ENCODE data around the gene FKBP10. TPM values are rescaled to one million over a fixed set of nuclear protein-coding genes. Genes with fewer than 3 reads are reported as not detected.
"Not testable (repeated sequence)": the region's sequence is repeated elsewhere in the genome, so short reads cannot be mapped to it uniquely, and the experiment has no call there.

FKBP10 gene
- polyA plus RNA-seq, 2 of the 4 experiments (the other 2 are of a cell fraction), result 109 to 119 TPM

DNA sequence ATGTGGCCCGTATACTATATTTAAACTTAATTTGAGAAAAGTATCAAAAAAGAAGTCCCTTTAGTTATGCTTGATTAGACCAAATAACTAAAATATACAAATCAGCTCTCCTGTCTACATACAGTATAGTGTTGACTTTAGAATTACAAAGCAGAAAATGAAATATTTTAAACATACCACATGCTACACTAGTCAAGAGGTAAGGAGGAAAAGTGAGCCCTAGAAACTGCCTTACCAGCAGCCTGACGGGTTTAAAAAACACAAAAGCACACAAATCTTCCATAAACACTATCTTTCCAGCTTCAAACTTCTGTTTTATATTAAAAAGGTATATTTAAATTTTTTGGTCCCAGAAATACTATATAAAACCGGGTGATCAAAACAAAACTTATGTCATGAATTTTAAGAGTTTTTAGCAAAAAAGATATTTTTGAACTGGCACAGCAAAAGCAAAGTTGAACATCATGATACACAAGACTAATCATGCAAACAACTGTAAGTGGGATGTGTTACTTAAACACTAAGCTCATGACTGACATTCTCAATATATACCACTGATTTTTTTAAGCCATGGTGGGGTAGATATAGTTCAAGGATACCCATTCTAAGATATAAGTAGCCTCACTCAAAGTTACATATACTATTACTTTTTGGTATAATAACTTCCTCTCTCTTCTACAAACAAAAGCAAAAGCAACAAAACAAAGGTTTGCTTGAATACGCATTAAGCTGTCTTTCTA is 36.6 kb downstream of the FKBP10 start:
- Histone ChIP-seq H3K4me2 (no peak overlapping the region), H3K4me1 (peaks cover 12% of the 10 kb centered on the region; the same call in 2 of the 3 replicates), H3K27ac (no peak overlapping the region), H3K4me3 (no peak overlapping the region), H3K9me3 (no peaks in the 10 kb centered on the region)
- WGBS (ENCODE audit: missing lambda C conversion rate), result 72% methylated on average over 4 of the region's 4 CpGs
- CTCF ChIA-PET, result interaction anchor here (1.3 to 5.6 kb wide), 5 partner anchors 15 to 153 kb away, joined by 3 to 25 read pairs (median 6); partner anchors contain the start of genes KLHL11 and P3H4
- ATAC-seq (no peak), DNase-seq (ENCODE audit: low read depth in 1 of 2, low spot score in 1 of 2) (no peak), FAIRE-seq (peak; percentile 46)
- POLR2A ChIA-PET, result interaction anchor here (0.8 to 1.3 kb wide), 3 partner anchors 15 to 17 kb away, joined by 3 to 4 read pairs (median 3); no protein-coding TSS in a partner anchor
- TF ChIP-seq PHF8 (IDR thresholded peaks at IDR 0.05; ENCODE audit: borderline replicate concordance, low read depth), result no peak
- no peak for TF ChIP-seq HEYL (CRISPR knock-in tag; IDR thresholded peaks at IDR 0.05)
- TF ChIP-seq KDM1A (IDR thresholded peaks at IDR 0.05; ENCODE audit: low read depth), result no peak
- TF ChIP-seq, protein P1, sequence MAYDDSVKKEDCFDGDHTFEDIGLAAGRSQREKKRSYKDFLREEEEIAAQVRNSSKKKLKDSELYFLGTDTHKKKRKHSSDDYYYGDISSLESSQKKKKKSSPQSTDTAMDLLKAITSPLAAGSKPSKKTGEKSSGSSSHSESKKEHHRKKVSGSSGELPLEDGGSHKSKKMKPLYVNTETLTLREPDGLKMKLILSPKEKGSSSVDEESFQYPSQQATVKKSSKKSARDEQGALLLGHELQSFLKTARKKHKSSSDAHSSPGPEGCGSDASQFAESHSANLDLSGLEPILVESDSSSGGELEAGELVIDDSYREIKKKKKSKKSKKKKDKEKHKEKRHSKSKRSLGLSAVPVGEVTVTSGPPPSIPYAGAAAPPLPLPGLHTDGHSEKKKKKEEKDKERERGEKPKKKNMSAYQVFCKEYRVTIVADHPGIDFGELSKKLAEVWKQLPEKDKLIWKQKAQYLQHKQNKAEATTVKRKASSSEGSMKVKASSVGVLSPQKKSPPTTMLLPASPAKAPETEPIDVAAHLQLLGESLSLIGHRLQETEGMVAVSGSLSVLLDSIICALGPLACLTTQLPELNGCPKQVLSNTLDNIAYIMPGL (CRISPR knock-in tag; IDR thresholded peaks at IDR 0.05; ENCODE audit: borderline replicate concordance), result no peak
- TF ChIP-seq, protein P2, sequence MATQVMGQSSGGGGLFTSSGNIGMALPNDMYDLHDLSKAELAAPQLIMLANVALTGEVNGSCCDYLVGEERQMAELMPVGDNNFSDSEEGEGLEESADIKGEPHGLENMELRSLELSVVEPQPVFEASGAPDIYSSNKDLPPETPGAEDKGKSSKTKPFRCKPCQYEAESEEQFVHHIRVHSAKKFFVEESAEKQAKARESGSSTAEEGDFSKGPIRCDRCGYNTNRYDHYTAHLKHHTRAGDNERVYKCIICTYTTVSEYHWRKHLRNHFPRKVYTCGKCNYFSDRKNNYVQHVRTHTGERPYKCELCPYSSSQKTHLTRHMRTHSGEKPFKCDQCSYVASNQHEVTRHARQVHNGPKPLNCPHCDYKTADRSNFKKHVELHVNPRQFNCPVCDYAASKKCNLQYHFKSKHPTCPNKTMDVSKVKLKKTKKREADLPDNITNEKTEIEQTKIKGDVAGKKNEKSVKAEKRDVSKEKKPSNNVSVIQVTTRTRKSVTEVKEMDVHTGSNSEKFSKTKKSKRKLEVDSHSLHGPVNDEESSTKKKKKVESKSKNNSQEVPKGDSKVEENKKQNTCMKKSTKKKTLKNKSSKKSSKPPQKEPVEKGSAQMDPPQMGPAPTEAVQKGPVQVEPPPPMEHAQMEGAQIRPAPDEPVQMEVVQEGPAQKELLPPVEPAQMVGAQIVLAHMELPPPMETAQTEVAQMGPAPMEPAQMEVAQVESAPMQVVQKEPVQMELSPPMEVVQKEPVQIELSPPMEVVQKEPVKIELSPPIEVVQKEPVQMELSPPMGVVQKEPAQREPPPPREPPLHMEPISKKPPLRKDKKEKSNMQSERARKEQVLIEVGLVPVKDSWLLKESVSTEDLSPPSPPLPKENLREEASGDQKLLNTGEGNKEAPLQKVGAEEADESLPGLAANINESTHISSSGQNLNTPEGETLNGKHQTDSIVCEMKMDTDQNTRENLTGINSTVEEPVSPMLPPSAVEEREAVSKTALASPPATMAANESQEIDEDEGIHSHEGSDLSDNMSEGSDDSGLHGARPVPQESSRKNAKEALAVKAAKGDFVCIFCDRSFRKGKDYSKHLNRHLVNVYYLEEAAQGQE (IDR thresholded peaks at IDR 0.05), result no peak
- TF ChIP-seq RARB (CRISPR knock-in tag; IDR thresholded peaks at IDR 0.05), result no peak
- no peak for TF ChIP-seq CBX2 (IDR thresholded peaks at IDR 0.05; ENCODE audit: borderline replicate concordance, low read depth)
- no peak for TF ChIP-seq KDM5A (IDR thresholded peaks at IDR 0.05)
- no peak for TF ChIP-seq CBX8 (IDR thresholded peaks at IDR 0.05)
- TF ChIP-seq CHD2 (IDR thresholded peaks at IDR 0.05; ENCODE audit: low read length, partially characterized antibody), result no peak
- TF ChIP-seq MAFK (IDR thresholded peaks at IDR 0.05; ENCODE audit: partially characterized antibody), result no peak
- TF ChIP-seq ESRRA (IDR thresholded peaks at IDR 0.05; ENCODE audit: borderline replicate concordance, low read length), result no peak
- no peak for TF ChIP-seq TP53 (CRISPR knock-in tag; IDR thresholded peaks at IDR 0.05)

DNA sequence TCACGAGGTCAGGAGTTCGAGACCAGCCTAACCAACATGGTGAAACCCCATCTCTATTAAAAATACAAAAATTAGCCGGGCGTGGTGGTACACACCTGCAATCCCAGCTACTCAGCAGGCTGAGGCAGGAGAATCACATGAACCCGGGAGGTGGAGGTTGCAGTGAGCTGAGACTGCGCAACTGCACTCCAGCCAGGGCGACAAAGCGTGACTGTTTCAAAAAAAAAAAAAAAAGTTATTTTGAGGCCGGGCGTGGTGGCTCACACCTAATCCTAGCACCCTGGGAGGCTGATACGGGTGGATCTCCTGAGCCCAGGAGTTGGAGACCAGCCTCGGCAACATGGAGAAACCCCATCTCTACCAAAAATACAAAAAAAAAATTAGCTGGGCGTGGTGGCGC is 38.6 kb downstream of the FKBP10 start:
- not testable (repeated sequence) for H3K27ac ChIP-seq; ATAC-seq; H3K9me3 ChIP-seq; H3K4me2 ChIP-seq; DNase-seq (ENCODE audit: low read depth in 1 of 2, low spot score in 1 of 2); FAIRE-seq; H3K4me3 ChIP-seq
- ChIA-PET CTCF (interaction anchor here (0.6 to 5.6 kb wide), 11 partner anchors 9 to 156 kb away, joined by 3 to 25 read pairs (median 4); partner anchors contain the start of genes JUP and P3H4), POLR2A (interaction anchor here (0.6 to 1.3 kb wide), 3 partner anchors 13 to 64 kb away, joined by 3 to 5 read pairs (median 4); no protein-coding TSS in a partner anchor)
- peaks cover 11% of the 10 kb centered on the region; the same call in 2 of the 3 replicates for H3K4me1 ChIP-seq
- WGBS (ENCODE audit: missing lambda C conversion rate), result 92% methylated on average over 14 of the region's 14 CpGs

DNA sequence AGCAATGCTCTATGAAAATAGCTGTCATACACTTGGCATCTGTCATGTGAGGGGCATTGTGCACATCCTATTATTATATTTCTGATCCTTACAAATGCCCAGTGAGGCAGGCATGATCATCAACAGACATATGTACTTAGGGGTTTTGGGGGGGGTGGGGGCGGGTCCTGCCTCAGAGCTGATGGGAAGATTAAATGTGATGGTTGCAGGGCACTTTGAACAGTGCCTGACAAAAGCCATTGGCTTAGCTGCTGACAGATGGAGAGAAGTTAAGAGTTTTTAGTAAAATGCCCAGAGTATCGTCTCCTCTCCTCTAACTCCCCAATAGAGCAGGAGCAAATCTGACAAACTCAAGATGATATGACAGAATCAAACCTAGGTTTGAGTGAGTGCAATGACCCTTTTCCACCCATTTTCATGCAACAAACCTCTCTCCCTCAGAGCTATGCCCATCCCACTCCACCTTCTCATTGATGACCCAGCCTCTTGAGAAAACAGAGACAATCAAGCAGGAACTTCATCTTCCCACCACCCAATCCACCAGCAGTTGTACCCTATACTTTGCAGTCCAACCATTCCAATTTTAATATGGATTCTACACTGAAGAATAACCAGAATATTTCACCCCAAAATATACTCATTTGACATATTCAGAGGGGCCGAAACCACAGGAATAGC is 47.6 kb downstream of the FKBP10 start:
- ChIA-PET POLR2A (no interaction called here), CTCF (interaction anchor here (0.6 to 1.6 kb wide), 10 partner anchors 12 to 688 kb away, joined by 3 to 6 read pairs (median 3); partner anchors contain the start of gene FKBP10)
- FAIRE-seq (no peak), DNase-seq (ENCODE audit: low read depth in 1 of 2, low spot score in 1 of 2) (no peak), ATAC-seq (no peak)
- H3K4me1 ChIP-seq, result peaks cover 40% of the 10 kb centered on the region
- H3K9me3 ChIP-seq, result no peaks in the 10 kb centered on the region
- H3K4me2 ChIP-seq, result no peak overlapping the region
- 62% methylated on average over 3 of the region's 3 CpGs for WGBS (ENCODE audit: missing lambda C conversion rate)
- H3K27ac ChIP-seq, result no peak overlapping the region
- TF ChIP-seq, protein P1 (CRISPR knock-in tag; IDR thresholded peaks at IDR 0.05; ENCODE audit: borderline replicate concordance), result no peak
- no peak for TF ChIP-seq NFE2L2 (conservative IDR thresholded peaks at IDR 0.05; ENCODE audit: low read length)
- TF ChIP-seq HOXB13 (CRISPR knock-in tag; IDR thresholded peaks at IDR 0.05; ENCODE audit: low read depth), result no peak
- no peak overlapping the region for H3K4me3 ChIP-seq

Data from A549 (cell line).